Stimulated activated CD8-positive, alpha-beta memory T cell treated with anti-CD3 and anti-CD28 coated beads, Interleukin-15, amount 100 ng/mL, for 4 hours (primary cell): ENCODE measurements around the gene ADAT1.
A peak's percentile ranks its signal among the peaks of the same experiment; 100 is the strongest.

Experiments
- DNase-seq, 2 donors: peaks; one replicate each; pipeline ENCODE4 v3.0.0-alpha.2; 2020; ENCODE audit warnings: low read depth in 2 of 2

Gene ADAT1

GRCh38 chr16:75576384-75576811 lies 46.7 kb downstream of the ADAT1 start:
- no peak for DNase-seq

GRCh38 chr16:75575958-75576357 lies 47.1 kb downstream of the ADAT1 start:
- no peak for DNase-seq

GRCh38 chr16:75573955-75574354 lies 49.1 kb downstream of the ADAT1 start:
- DNase-seq: no peak

GRCh38 chr16:75572864-75573542 lies 50.1 kb downstream of the ADAT1 start:
- DNase-seq: no peak

- no peak for DNase-seq
Measured at GRCh38 chr16:75570396-75571065, 52.5 kb downstream of the ADAT1 start.

GRCh38 chr16:75567911-75568310 lies 55.2 kb downstream of the ADAT1 start:
- DNase-seq: no peak

- DNase-seq: no peak
Measured at GRCh38 chr16:75566758-75567255, 56.3 kb downstream of the ADAT1 start.

- DNase-seq: peak; percentile 74 to 80
Measured at GRCh38 chr16:75566040-75566757, 56.9 kb downstream of the ADAT1 start, which contains the start of gene GABARAPL2. Gene GABARAPL2, plus strand, starts transcription at chr16:75566379. Its CDS starts 108 bp downstream, at chr16:75566487.

- DNase-seq: no peak
Measured at GRCh38 chr16:75565640-75566039, 57.4 kb downstream of the ADAT1 start.

- DNase-seq: no peak
Measured at GRCh38 chr16:75559564-75560372, 63.3 kb downstream of the ADAT1 start.

GRCh38 chr16:75558846-75559401 lies 64.2 kb downstream of the ADAT1 start:
- no peak for DNase-seq

- DNase-seq: no peak
Measured at GRCh38 chr16:75556431-75556950, 66.6 kb downstream of the ADAT1 start.

- DNase-seq: peak; percentile 91
Measured at GRCh38 chr16:75555707-75556430, 67.2 kb downstream of the ADAT1 start, which contains the start of gene TMEM231. Gene TMEM231, minus strand, starts transcription at chr16:75556252. Its CDS starts 43 bp downstream, at chr16:75556209.

GRCh38 chr16:75555213-75555706 lies 67.8 kb downstream of the ADAT1 start:
- no peak for DNase-seq

GRCh38 chr16:75552951-75553350 lies 70.1 kb downstream of the ADAT1 start:
- no peak for DNase-seq

- no peak for DNase-seq
Measured at GRCh38 chr16:75550211-75550662, 72.8 kb downstream of the ADAT1 start.
